GM19324 (cell line): Measurements from ENCODE around the gene TGFA.

ENCODE experiments used
- ATAC-seq: cut with Tn5 transposase; IDR thresholded peaks from one replicate; pipeline ENCODE4 v1.9.1; 2021; ENCODE audit warnings: mild to moderate bottlenecking, moderate library complexity; ENCODE audit not compliant: unreplicated experiment, low FRiP score

TGFA gene

GRCh38 chr2:70526126-70526525 is 27.5 kb downstream of the TGFA start:
- no peak for ATAC-seq

DNA sequence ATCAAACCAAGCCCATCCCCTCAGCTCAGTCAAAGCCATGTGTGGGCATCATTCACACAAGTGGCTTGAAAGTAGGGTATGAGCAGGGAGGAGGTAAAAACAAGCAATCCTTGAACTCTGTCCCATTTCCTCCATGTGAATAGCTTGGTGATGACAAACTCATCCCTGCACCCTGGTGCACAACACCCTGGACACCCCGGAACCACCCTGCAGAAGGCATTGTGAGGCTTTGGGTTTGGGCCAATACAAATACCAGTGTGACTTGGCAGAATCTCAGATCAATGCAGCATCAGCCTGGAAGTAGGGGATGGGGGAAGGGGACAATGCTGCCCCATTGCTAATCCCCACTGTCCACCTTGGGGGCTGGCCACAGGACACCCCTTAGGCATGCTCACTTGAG is 28.6 kb downstream of the TGFA start:
- ATAC-seq: no peak

- ATAC-seq: no peak
These were observed 29.3 kb downstream of the TGFA start for GRCh38 chr2:70523996-70524965.

GRCh38 chr2:70523672-70523995 is 30.0 kb downstream of the TGFA start:
- ATAC-seq: no peak

DNA sequence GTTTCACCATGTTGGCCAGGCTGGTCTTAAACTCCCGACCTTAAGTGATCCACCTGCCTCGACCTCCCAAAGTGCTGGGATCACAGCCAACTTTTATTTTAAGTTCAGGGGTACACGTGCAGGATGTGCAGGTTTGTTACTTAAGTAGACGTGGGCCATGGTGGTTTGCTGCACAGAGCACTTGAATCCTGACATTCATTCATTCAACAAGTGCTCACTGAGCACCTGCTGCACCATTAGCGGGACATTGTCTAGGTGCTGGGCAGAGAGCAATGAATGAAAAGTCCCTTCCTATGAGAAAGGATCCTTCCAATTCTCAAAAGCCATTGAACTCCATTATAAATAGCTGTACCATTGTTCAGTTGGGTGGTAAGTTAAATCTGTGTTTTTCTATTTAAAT is 31.0 kb downstream of the TGFA start:
- no peak for ATAC-seq

- no peak for ATAC-seq
These were observed 32.8 kb downstream of the TGFA start for GRCh38 chr2:70520825-70521224.

GRCh38 chr2:70519453-70519852 is 34.2 kb downstream of the TGFA start:
- ATAC-seq: no peak

DNA sequence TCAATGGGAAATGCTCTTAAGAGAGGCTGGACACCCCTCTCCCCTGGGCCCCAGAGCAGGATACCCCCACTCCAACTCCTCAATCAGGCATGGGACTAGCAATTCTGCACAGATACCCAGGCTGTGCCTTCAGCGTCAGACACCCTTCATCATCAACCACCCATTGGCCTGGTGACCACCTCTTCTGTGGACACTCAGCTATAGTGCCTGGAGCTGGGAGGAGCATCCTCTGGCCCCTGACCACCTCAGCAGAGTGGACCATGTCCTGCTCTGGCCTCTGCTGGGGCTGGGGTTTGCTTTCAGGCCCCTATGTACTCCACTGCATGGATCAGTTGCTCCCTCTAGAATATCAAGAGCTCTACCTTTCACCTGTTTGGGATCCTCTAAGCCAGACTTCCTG is 35.1 kb downstream of the TGFA start:
- ATAC-seq: no peak

DNA sequence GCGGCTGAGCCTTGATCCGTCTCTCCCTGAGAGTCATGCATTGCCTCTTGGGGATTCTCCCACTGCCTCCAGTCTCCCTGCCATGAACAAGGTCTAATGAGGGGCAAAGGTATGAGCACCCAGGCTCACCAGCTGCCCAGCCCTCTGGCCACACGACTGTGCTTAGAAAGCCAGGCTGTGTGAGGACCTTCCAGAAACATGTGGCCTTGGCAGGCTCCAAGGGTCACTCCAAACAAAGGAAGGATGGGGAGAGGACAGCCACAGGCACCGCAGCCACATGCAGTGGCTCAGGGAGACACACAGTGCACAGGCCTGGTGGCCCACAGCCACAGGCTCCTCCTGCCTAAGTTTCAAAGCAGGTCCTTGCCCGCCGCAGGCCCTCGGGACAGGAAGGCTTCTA is 35.8 kb downstream of the TGFA start:
- ATAC-seq: no peak

DNA sequence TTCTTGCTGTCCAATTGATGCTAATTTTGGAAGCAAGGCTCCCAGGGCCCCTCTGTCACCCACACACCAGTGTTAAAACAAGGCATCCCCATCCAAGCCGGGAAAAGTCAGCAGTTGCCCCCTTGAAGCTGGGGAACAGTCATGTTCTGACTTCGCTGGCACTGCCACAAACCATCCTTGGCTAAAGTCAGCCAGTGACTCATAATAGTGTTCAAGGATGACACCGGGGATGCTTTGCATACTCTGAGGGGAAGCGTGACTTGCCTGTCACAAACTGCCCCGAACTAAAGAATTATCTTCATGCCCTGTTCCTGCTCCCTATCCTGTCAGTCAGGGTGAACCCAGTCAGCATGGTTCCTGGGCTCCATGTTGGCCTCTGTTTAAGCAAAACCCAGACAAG is 37.0 kb downstream of the TGFA start:
- ATAC-seq: peak; percentile 85

DNA sequence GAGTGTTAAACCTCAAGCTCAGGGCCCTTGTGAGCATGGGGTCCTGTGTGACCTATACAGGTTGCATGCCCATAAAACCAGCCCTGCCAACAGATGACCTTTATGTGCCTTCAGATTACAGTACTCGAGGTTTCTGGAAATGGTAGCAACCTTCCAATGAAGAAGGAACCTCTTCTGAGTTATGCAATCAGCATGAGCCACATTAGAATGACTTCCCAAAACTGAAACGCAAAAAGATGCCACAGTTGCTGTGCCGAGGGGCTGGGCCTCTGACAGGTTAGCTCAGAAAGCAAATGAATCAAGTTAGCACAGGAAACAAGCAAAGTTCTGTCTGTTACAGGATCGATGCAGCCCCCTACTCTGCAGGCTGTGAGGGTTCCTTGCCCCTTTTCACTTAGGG is 37.7 kb downstream of the TGFA start:
- ATAC-seq: no peak

DNA sequence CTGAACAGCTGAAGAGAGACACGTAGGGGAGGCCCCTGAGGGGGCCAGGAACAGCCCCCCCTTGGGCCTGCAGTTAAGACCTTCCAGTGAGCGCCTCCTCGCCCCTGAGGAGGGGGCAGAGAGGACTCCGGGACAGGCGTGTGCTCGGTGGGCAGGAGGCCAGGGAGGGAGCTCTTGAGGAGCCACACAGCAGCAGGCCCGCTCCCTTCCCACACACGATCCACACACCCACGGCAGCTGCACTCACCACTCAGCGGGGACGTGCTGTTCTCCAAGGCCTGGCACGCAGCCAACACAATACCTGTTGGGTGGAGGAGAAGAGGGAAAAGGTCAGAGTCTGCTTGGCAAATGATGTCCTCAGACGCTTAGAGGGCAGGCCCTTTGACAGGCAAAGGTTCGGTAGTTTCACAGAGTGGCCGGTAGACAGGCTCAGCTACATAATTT is 39.0 kb downstream of the TGFA start:
- ATAC-seq: no peak

DNA sequence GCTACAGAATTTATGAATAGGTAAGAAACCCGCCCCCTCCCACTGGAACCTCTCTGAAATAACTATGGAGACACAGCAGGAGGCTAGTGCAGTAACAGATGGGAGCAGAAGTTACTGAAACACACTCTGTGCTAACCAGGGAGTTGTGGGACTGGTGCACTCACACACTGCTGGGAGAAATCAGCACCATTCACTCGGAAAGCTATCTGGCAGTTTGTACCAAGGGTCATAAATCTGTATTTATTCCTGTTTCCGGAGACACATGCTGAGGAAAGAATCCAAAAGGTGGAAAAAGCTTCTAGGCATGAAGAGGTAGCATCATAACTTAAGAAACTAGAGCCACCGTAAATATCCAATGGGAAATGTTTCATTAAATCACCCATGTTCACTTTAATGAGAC is 39.9 kb downstream of the TGFA start:
- no peak for ATAC-seq

DNA sequence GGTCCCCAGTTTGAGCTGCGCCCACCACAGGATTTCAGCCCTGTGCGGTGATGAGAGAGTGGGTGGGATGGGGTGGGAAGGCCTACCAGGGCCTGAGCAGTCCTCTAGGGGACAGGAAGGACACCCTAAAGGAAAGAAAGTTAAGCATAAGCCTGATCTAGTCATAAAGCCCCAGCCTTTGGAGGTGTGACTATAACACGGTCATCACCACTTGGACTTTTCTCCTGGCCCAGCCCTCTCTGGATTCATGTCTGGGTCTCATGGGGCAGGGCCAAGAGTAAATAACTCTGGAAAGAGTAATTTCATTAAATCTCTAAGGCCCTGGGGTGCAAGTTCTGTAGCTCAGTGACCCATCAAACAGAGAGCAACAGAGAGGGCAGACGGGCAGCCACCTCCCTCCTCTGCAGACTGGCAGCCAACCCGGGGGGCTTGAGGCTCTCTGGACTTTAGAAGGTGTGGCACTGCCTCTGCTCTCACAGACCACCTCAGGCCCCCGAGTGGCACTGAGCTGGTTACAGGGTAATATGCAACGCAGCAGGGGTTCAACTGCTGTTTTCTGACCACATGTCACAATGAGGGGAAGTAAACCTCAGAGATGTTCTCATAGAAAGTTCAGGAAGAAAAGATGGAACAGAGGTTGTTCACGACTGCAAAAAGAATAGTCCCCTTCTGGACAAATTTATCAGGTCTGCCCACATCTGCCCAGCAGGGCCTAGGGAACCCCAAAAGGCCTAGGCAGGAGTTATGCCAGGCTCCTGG is 41.5 kb downstream of the TGFA start:
- no peak for ATAC-seq

DNA sequence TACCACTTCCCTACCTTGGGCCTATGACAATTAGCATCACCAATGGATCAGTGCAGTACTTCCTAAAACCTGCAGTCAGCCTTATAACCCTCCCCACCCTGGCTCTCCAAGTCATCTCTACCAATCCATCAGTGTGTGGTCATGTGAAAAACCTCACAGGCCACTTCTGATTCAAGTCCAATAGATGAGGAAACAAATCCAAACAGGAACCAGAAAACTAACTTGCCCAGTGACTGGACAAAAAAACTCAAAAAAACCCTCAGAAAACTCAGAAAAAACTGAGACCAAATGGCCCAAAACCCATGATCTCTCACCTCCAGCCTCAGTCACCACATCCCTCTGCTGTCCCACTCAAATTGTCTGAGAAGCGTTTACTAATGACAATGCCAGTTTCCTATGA is 43.3 kb downstream of the TGFA start:
- no peak for ATAC-seq

DNA sequence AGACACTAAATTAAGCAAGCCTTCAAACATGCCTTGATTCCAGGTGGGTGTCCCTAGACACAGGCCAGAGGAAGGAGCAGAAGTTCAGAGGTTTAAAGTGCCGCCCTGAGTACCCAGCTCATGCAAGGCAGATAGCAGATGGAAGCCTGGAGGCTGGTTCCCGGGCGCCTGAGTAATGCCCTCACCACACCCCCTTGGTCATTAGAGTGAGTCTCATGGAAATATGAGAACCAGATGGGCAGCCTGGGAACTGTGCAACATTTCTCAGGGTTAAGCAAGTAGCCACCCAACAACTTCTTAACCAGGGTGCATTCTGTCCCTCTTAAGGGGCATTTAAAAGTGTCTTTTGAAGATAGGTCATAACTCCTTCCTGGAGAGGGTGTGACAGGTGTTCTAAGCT is 44.1 kb downstream of the TGFA start:
- ATAC-seq: no peak

DNA sequence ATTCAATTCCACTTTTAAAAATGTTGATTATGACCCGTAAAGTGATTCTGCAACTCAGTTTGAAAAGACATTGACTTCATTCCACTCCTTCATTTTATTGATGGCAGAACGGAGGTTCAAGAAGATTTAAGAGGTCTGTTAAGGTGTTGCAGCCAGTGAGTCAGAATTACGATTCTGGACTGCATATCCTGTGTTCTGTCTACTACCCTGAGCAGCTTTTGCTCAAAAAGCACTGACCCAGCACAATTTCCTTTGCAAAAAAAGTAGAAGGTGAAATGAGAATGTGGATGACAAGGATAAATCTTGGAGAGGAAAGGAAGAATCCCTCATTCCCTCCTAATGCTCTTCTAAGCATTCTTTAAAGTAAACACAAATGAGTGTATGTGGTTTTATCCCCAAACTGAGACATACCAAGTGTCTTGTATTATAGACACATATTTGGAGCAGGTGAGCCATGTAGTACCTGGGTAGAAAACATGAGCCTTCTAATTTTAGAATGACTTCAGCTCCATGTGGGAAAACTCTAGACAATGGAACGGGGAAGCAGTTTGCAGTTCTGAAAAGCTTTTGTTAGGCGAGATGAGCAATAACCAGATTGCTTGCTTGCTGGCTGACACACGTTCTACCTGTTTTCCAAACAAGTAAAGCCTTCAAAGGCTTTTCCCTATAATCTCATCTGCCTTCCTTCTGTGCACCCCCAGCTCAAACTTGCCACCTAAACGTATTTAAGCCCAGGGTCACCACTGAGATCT is 44.7 kb downstream of the TGFA start:
- no peak for ATAC-seq

DNA sequence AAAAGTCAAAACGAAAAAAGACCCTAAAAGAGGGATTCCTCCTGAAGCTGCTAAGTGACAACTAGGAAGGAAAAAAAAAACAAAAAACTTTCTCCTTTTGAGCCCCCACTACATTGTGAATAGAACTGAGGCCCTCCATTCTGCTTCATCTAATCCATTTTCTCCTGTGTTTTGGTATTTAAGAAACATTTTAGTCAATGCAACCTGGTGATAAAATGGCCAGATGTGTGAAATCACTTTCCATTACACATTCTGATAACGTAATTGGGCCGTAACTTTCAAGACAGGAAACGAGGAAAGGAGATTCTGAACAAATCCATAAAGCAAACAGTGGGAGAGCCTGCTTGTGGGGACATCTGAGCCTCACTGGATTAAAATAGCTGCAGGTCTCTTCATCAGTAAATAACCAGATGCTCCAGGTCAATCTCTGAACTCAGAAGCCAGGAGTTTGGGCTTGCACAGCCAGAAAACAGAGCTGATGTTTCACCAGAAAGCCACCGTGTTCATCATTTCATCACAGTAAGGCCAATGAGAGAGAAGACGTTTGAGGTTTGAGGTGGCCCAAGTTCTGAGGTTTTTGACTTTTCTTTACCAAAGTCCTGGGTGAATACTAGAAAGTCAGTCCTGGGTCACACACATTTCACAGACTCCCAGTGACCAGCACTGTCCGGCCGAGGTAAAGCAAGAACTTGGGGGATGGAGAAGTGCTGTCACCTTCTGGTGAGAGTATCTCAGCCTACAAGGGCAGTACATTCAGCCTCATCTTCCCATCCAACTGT is 47.8 kb downstream of the TGFA start:
- no peak for ATAC-seq

GRCh38 chr2:70504750-70505149 is 48.9 kb downstream of the TGFA start:
- ATAC-seq: no peak

- no peak for ATAC-seq
These were observed 49.7 kb downstream of the TGFA start for GRCh38 chr2:70503896-70504295.
